ENCODE measurements around the gene NOXA1.
"Not testable (repeated sequence)": the region's sequence is repeated elsewhere in the genome, so short reads cannot be mapped to it uniquely, and the experiment has no call there.

Gene NOXA1, protein sequence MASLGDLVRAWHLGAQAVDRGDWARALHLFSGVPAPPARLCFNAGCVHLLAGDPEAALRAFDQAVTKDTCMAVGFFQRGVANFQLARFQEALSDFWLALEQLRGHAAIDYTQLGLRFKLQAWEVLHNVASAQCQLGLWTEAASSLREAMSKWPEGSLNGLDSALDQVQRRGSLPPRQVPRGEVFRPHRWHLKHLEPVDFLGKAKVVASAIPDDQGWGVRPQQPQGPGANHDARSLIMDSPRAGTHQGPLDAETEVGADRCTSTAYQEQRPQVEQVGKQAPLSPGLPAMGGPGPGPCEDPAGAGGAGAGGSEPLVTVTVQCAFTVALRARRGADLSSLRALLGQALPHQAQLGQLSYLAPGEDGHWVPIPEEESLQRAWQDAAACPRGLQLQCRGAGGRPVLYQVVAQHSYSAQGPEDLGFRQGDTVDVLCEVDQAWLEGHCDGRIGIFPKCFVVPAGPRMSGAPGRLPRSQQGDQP

GRCh38 chr9:137422604-137423513 is at the start of gene NOXA1, which contains the start of gene EXD3:
Gene NOXA1 (plus strand): TSS chr9:137423393. CDS start chr9:137423530, 137 bp downstream.
Gene EXD3 (minus strand): TSS chr9:137423162. CDS start chr9:137395357, 27,805 bp downstream.
- DNase-seq: peak; percentile 99

GRCh38 chr9:137373611-137373980 is 49.6 kb upstream of the NOXA1 start:
- no peak for DNase-seq

DNA sequence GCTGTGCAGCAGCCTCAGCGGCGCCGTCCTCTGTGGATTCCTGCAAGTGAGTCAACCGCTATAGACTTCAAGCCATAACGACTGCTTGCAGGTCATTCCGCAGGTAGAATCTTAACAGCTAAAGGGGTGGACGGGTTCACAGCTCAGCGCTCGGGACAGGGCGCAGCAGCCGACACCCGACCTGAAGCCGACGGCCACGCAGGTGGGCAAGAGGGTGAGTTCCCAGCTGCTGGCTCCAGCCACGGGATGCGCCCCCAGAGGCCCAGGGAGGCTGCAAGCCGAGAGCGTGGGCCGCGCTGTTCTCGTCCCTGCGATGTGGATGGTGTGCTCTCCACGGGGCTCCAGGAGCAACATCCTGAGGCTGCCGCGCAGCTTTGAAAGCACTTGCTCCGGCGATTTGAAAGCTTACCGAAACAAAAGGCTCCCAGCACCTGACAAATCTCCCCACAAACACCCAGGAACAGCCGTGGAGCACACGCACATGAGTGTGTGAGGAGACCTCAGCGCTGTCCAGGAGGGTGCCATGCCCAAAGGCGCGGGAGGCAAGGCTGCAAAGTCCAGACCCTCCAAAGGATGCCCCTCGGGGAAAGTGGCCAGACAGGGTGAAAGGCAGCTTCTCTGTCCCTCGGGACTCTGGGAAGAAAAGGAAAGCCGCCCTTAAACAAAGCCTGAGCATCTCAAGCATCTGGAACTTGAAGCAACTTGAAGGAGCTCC is 48.9 kb upstream of the NOXA1 start:
- DNase-seq: no peak

GRCh38 chr9:137375321-137376058 is 47.7 kb upstream of the NOXA1 start:
- DNase-seq: no peak

GRCh38 chr9:137376386-137376785 is 46.8 kb upstream of the NOXA1 start:
- no peak for DNase-seq

GRCh38 chr9:137378688-137379410 is 44.3 kb upstream of the NOXA1 start:
- DNase-seq: not testable (repeated sequence)

GRCh38 chr9:137379761-137380161 is 43.4 kb upstream of the NOXA1 start:
- DNase-seq: no peak

DNA sequence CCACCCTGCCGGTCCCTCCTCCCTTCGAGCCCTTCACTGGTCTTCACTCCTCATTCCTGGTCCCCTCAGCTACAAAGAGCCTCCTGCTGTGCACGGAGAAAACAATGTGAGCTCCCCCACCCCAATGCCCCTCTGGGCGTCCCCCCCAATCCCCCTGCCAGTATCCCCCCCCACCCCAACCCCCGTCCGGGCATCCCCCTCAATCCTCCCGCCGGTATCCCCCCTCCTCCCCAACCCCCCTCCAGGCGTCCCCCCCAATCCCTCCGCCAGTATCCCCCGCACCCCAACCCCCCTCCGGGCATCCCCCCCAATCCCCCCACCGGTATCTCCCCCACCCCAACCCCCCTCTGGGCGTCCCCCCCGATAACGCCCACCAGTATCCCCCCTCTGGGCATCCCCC is 43.0 kb upstream of the NOXA1 start:
- DNase-seq: no peak

DNA sequence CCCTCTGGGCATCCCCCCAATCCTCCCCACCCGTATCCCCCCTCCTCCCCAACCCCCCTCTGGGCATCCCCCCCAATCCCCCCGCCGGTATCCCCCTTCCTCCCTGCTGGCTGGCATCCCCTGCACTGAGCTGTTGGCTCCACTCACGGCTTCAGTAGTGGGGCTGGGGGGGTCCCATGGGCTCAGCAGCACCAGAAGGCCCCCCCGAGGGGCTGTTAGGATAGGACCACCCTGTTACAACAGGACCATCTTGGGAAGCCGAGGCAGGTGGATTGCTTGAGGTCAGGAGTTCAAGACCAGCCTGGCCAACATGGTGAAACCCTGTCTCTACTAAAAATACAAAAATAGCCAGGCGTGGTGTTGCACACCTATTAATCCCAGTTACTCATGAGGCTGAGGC is 42.6 kb upstream of the NOXA1 start:
- no peak for DNase-seq

DNA sequence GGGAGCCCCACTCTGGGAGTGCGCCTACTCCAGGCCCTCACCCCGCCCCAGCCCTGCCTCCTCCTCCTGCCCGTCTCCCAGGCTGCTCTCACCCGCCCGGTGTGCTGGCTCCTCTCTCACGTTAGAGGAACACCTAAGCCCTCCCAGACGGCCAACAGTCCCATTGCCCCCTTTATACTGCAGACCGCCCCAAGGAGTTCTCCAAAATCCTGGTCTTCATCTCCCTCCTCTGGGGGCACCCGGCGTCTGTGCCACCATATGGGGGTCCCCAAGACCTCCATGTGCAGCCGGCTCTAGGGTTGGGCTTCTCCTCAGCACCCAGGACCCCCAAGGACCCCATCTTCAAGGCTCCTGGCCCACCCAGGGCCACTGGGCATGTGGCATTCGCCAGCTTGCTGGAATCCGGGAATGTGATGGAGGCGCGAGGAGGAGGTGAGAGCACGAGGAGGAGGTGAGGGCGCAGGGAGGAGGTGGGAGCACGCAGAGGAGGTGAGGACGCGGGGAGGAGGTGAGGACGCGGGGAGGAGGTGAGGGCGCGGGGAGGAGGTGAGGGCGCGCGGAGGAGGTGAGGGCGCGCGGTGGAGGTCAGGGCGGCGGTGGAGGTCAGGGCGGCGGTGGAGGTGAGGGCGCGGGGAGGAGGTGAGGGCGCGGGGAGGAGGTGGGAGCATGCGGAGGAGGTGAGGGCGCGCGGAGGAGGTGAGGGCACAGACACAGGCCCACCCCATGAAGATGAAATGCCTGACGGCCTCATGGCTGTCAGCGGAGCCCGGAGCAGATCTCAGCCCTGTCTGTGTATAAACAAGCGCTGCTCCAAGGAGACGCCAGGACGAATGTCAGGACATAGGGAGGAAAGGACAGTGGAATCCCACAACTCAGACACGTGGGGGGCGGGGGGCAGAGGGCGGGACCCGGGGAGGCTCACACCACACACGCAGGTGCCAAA is 41.4 kb upstream of the NOXA1 start:
- DNase-seq: no peak

- DNase-seq: no peak
These were observed 40.6 kb upstream of the NOXA1 start for GRCh38 chr9:137382444-137383080.

- DNase-seq: no peak
These were observed 40.0 kb upstream of the NOXA1 start for GRCh38 chr9:137383081-137383783.

- no peak for DNase-seq
These were observed 39.1 kb upstream of the NOXA1 start for GRCh38 chr9:137383784-137384756.

DNA sequence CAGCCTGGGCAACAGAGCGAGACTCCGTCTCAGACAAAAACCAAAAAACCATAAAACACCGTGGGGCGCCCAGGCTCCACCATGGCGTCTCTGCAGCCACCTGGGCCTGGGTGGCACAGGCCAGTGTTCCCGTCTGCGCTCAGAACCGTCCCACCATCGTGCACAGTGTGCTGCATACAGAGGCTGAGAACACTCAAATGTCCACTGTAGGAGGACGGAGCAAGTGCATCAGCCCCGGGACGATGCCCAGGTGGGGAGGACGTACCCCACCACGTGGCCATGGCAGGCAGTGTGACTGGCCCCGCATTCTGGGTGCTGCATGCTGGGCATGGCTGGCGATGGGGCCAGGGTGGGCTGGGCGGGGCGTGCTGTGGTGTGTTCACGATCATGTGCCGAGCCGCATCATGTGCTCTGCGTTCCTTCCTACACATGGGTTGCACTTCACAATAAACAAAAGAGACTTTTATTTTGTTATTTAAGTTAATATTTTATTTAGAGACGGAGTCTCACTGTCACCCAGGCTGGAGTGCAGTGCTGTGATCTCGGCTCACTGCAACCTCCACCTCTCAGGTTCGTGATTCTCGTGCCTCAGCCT is 38.0 kb upstream of the NOXA1 start:
- DNase-seq: no peak

DNA sequence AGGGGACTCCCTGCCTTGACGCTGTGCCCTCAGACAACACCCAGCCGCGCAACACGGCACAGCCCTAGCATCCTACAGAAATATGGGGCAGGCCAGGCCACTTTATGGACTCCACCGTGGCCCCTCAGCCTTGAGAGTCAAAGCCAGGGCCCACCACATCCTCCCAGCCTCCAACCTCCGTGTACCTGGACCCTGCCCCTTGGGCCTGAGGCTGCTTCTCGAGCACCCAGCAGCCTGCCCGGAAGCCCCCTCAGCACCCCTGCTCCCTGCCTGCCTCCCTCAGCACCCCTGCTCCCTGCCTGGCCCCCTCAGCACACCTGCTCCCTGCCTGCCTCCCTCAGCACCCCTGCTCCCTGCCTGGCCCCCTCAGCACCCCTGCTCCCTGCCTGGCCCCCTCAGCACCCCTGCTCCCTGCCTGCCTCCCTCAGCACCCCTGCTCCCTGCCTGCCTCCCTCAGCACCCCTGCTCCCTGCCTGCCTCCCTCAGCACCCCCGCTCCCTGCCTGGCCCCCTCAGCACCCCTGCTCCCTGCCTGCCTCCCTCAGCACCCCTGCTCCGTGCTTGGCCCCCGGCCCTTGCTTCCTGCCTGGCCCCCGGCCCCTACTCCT is 36.6 kb upstream of the NOXA1 start:
- DNase-seq: not testable (repeated sequence)

DNA sequence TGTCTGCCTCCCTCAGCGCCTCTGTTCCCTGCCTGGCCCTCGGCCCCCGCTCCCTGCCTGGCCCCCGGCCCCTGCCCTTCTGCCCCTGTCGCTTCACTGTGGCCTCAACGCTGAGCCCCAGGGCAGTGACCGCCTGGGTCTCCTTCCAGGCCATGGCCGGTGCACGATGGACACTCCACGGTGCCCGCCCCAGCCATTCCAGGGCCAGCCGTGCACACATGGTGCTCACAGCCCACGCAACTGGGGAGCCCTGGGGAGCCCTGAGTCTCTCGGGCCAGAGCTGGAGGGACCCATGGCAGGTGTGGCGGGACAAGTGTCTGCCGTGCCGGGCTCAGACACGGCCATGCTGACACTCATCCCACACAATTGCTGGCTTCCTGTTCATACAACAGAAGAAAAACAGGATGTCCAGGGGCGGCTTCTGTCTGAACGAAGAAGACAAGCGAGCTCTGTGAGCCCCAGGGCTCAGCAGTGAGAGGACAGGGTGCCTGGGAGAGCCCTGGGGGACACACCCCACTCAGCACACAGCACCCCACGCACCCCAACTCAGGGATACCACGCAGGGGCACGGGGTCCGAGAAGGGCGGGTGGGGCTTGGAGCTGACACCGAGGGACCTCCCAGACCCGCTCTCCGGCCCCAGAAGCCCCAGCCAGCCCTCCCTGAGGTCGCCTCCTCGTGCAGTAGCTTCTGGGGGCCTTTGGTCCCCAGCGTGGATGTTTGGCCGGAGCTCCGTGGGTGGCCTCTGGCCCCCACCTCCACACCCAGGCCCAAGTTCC is 35.9 kb upstream of the NOXA1 start:
- no peak for DNase-seq
